ENCODE measurements around the gene PDILT. TPM values are rescaled to one million over a fixed set of nuclear protein-coding genes. Genes with fewer than 3 reads are reported as not detected.
A peak's percentile ranks its signal among the peaks of the same experiment; 100 is the strongest.

PDILT gene
- polyA plus RNA-seq, 3 donors from 2014 or later: not detected

- Mint-ChIP-seq H3K4me1 (no peaks in the 10 kb centered on the region), H3K36me3 (no peaks in the 10 kb centered on the region), H3K27me3 (ENCODE audit: low read depth in 3 of 3) (peaks cover 0 to 2% (median 0%) of the 10 kb centered on the region in 3 donors), H3K27ac (no peak overlapping the region), H3K9me3 (no peaks in the 10 kb centered on the region), H3K4me3 (no peak overlapping the region)
- DNase-seq: no peak
These were observed 10.5 kb downstream of the PDILT start for GRCh38 chr16:20393801-20394577.

GRCh38 chr16:20391045-20391444 lies 13.5 kb downstream of the PDILT start:
- no peaks in the 10 kb centered on the region for H3K36me3 Mint-ChIP-seq
- DNase-seq: no peak
- H3K27me3 Mint-ChIP-seq (ENCODE audit: low read depth in 3 of 3): peaks cover 0 to 2% (median 2%) of the 10 kb centered on the region in 3 donors
- H3K27ac Mint-ChIP-seq: no peak overlapping the region
- no peak overlapping the region for H3K4me3 Mint-ChIP-seq
- H3K9me3 Mint-ChIP-seq: no peaks in the 10 kb centered on the region
- H3K4me1 Mint-ChIP-seq: no peaks in the 10 kb centered on the region

- Mint-ChIP-seq H3K4me3 (no peak overlapping the region), H3K9me3 (peaks cover 0 to 4% (median 0%) of the 10 kb centered on the region in 6 donors), H3K4me1 (no peaks in the 10 kb centered on the region), H3K36me3 (no peaks in the 10 kb centered on the region), H3K27ac (no peak overlapping the region), H3K27me3 (ENCODE audit: low read depth in 3 of 3) (peaks cover 0 to 5% (median 2%) of the 10 kb centered on the region in 3 donors)
- no peak for DNase-seq
These were observed 15.7 kb downstream of the PDILT start for GRCh38 chr16:20388854-20389253.

GRCh38 chr16:20387978-20388377 lies 16.6 kb downstream of the PDILT start:
- no peak for DNase-seq
- Mint-ChIP-seq H3K27ac (no peak overlapping the region), H3K4me1 (no peaks in the 10 kb centered on the region), H3K27me3 (ENCODE audit: low read depth in 3 of 3) (peaks cover 0 to 5% (median 2%) of the 10 kb centered on the region in 3 donors), H3K9me3 (peaks cover 0 to 4% (median 0%) of the 10 kb centered on the region in 6 donors), H3K4me3 (no peak overlapping the region), H3K36me3 (no peaks in the 10 kb centered on the region)

- Mint-ChIP-seq H3K36me3 (no peaks in the 10 kb centered on the region), H3K4me3 (no peak overlapping the region), H3K4me1 (no peaks in the 10 kb centered on the region), H3K27me3 (ENCODE audit: low read depth in 3 of 3) (peaks cover 0 to 5% (median 2%) of the 10 kb centered on the region in 3 donors), H3K27ac (no peak overlapping the region), H3K9me3 (peaks cover 0 to 4% (median 0%) of the 10 kb centered on the region in 6 donors)
- DNase-seq: peak; percentile 2 to 14 (median 6)
These were observed 18.4 kb downstream of the PDILT start for GRCh38 chr16:20385844-20386832.

GRCh38 chr16:20383106-20384029 lies 21.2 kb downstream of the PDILT start:
- Mint-ChIP-seq H3K9me3 (peaks cover 0 to 4% (median 0%) of the 10 kb centered on the region in 6 donors), H3K4me1 (no peaks in the 10 kb centered on the region), H3K27me3 (ENCODE audit: low read depth in 3 of 3) (peaks cover 0 to 7% (median 7%) of the 10 kb centered on the region in 3 donors), H3K36me3 (no peaks in the 10 kb centered on the region), H3K27ac (no peak overlapping the region), H3K4me3 (no peak overlapping the region)
- peak in 2 of 3 donors; percentile 3 to 16 for DNase-seq

GRCh38 chr16:20382202-20382948 lies 22.2 kb downstream of the PDILT start:
- no peak overlapping the region for H3K4me3 Mint-ChIP-seq
- no peak overlapping the region for H3K27ac Mint-ChIP-seq
- peaks cover 0 to 4% (median 0%) of the 10 kb centered on the region in 6 donors for H3K9me3 Mint-ChIP-seq
- H3K4me1 Mint-ChIP-seq: no peaks in the 10 kb centered on the region
- peaks cover 0 to 10% (median 7%) of the 10 kb centered on the region in 3 donors for H3K27me3 Mint-ChIP-seq (ENCODE audit: low read depth in 3 of 3)
- no peak for DNase-seq
- H3K36me3 Mint-ChIP-seq: no peaks in the 10 kb centered on the region

GRCh38 chr16:20380782-20381181 lies 23.8 kb downstream of the PDILT start:
- H3K9me3 Mint-ChIP-seq: peaks cover 0 to 4% (median 0%) of the 10 kb centered on the region in 6 donors
- H3K4me3 Mint-ChIP-seq: no peak overlapping the region
- peaks cover 2 to 6% (median 5%) of the 10 kb centered on the region in 3 donors for H3K27me3 Mint-ChIP-seq (ENCODE audit: low read depth in 3 of 3)

GRCh38 chr16:20377181-20377580 lies 27.4 kb downstream of the PDILT start:
- no peaks in the 10 kb centered on the region for H3K4me1 Mint-ChIP-seq
- DNase-seq: no peak
- no peak overlapping the region for H3K4me3 Mint-ChIP-seq
- H3K9me3 Mint-ChIP-seq: no peaks in the 10 kb centered on the region
- no peaks in the 10 kb centered on the region for H3K36me3 Mint-ChIP-seq
- peaks cover 2 to 9% (median 7%) of the 10 kb centered on the region in 3 donors for H3K27me3 Mint-ChIP-seq (ENCODE audit: low read depth in 3 of 3)
- H3K27ac Mint-ChIP-seq: no peak overlapping the region

More at GRCh38 chr16:20380782-20381181, 23.8 kb downstream of the PDILT start:
- Mint-ChIP-seq H3K36me3 (no peaks in the 10 kb centered on the region), H3K4me1 (no peaks in the 10 kb centered on the region), H3K27ac (no peak overlapping the region)
- no peak for DNase-seq

- no peaks in the 10 kb centered on the region for H3K4me1 Mint-ChIP-seq
- H3K27me3 Mint-ChIP-seq (ENCODE audit: low read depth in 3 of 3): peaks cover 2 to 6% (median 4%) of the 10 kb centered on the region in 3 donors
- no peaks in the 10 kb centered on the region for H3K9me3 Mint-ChIP-seq
- no peaks in the 10 kb centered on the region for H3K36me3 Mint-ChIP-seq
- H3K4me3 Mint-ChIP-seq: no peak overlapping the region
- H3K27ac Mint-ChIP-seq: no peak overlapping the region
- DNase-seq: no peak
These were observed 31.8 kb downstream of the PDILT start for GRCh38 chr16:20372701-20373100.

GRCh38 chr16:20369452-20370054 lies 35.0 kb downstream of the PDILT start:
- Mint-ChIP-seq H3K4me3 (no peak overlapping the region), H3K4me1 (no peaks in the 10 kb centered on the region), H3K9me3 (no peaks in the 10 kb centered on the region), H3K27ac (no peak overlapping the region), H3K36me3 (no peaks in the 10 kb centered on the region), H3K27me3 (ENCODE audit: low read depth in 3 of 3) (peaks cover 2 to 5% (median 4%) of the 10 kb centered on the region in 3 donors)
- DNase-seq: no peak

- DNase-seq: no peak
- Mint-ChIP-seq H3K27ac (no peak overlapping the region), H3K9me3 (peaks cover 0 to 2% (median 0%) of the 10 kb centered on the region in 6 donors), H3K27me3 (ENCODE audit: low read depth in 3 of 3) (peaks cover 0 to 9% (median 4%) of the 10 kb centered on the region in 3 donors), H3K36me3 (no peaks in the 10 kb centered on the region), H3K4me3 (no peak overlapping the region), H3K4me1 (no peaks in the 10 kb centered on the region)
These were observed 40.5 kb downstream of the PDILT start for GRCh38 chr16:20364051-20364450.

Measured in immature natural killer cell (primary cell).